ENCODE measurements around the gene RSF1. TPM values are rescaled to one million over a fixed set of nuclear protein-coding genes. Genes with fewer than 3 reads are reported as not detected.

Gene RSF1
- total RNA-seq, 1 experiment from 2014 or later: 43.1 TPM

DNA sequence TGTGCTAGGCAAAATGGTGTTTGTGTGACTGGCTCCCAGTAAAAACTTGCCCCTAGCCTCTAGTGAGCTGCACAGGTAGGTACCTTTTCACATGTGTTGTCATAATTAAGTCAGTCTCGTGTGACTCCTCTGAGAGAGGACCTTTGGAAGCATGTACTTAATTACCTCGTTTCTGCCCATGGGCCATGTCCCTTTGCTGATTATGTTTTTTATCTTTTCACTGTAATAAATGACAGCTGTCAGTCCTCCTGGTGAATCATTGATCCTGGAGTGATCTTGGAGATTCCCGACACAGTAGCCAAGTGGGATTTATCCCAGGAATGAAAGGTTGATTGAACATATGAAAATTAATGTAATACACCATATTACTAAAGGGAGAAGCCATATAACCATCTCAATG is 170.4 kb downstream of the RSF1 start:
- ATAC-seq (no peak), DNase-seq (ENCODE audit: low read depth, low spot score) (no peak)
- no peak overlapping the region for H3K9ac ChIP-seq (ENCODE audit: low read length)
- no peaks in the 10 kb centered on the region for H3K27me3 ChIP-seq (ENCODE audit: insufficient read depth, low read length)
- no peak overlapping the region for H2AFZ ChIP-seq (ENCODE audit: low read depth, low read length, poor library complexity, severe bottlenecking)
- BruUV-seq (replicated peaks): no TSS peak
- POLR2A ChIA-PET: no interaction called here
- no peak for TF ChIP-seq RAD21 (IDR thresholded peaks at IDR 0.05; ENCODE audit: low read depth)
- TF ChIP-seq, protein P1, sequence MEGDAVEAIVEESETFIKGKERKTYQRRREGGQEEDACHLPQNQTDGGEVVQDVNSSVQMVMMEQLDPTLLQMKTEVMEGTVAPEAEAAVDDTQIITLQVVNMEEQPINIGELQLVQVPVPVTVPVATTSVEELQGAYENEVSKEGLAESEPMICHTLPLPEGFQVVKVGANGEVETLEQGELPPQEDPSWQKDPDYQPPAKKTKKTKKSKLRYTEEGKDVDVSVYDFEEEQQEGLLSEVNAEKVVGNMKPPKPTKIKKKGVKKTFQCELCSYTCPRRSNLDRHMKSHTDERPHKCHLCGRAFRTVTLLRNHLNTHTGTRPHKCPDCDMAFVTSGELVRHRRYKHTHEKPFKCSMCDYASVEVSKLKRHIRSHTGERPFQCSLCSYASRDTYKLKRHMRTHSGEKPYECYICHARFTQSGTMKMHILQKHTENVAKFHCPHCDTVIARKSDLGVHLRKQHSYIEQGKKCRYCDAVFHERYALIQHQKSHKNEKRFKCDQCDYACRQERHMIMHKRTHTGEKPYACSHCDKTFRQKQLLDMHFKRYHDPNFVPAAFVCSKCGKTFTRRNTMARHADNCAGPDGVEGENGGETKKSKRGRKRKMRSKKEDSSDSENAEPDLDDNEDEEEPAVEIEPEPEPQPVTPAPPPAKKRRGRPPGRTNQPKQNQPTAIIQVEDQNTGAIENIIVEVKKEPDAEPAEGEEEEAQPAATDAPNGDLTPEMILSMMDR (IDR thresholded peaks at IDR 0.05 in 2 of 3, conservative IDR thresholded peaks at IDR 0.05 in 1 of 3; ENCODE audit: borderline replicate concordance in 1 of 3, insufficient read depth in 1 of 3, low read depth in 2 of 3, low read length in 2 of 3): no peak
- no peak for TF ChIP-seq EGR1 (IDR thresholded peaks at IDR 0.05; ENCODE audit: low read depth)
- TF ChIP-seq EZH2phosphoT487 (IDR thresholded peaks at IDR 0.05; ENCODE audit: borderline replicate concordance): no peak
- TF ChIP-seq, protein P2, sequence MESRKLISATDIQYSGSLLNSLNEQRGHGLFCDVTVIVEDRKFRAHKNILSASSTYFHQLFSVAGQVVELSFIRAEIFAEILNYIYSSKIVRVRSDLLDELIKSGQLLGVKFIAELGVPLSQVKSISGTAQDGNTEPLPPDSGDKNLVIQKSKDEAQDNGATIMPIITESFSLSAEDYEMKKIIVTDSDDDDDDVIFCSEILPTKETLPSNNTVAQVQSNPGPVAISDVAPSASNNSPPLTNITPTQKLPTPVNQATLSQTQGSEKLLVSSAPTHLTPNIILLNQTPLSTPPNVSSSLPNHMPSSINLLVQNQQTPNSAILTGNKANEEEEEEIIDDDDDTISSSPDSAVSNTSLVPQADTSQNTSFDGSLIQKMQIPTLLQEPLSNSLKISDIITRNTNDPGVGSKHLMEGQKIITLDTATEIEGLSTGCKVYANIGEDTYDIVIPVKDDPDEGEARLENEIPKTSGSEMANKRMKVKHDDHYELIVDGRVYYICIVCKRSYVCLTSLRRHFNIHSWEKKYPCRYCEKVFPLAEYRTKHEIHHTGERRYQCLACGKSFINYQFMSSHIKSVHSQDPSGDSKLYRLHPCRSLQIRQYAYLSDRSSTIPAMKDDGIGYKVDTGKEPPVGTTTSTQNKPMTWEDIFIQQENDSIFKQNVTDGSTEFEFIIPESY (IDR thresholded peaks at IDR 0.05; ENCODE audit: extremely low read depth, insufficient replicate concordance, low read length): no peak
- TF ChIP-seq POLR2AphosphoS5 (IDR thresholded peaks at IDR 0.05; ENCODE audit: low read depth, low read length): no peak
- no peak for TF ChIP-seq ZFX (IDR thresholded peaks at IDR 0.05)
- no peak for TF ChIP-seq SP1 (IDR thresholded peaks at IDR 0.05; ENCODE audit: low read depth)
- TF ChIP-seq EZH2 (IDR thresholded peaks at IDR 0.05): no peak
- TF ChIP-seq FOSL1 (IDR thresholded peaks at IDR 0.05; ENCODE audit: low read depth): no peak
- no peak for TF ChIP-seq ELF1 (IDR thresholded peaks at IDR 0.05; ENCODE audit: borderline replicate concordance, low read depth)
- intact Hi-C loops (cut with micrococcal nuclease): no loop called here
- no peak overlapping the region for H3K4me2 ChIP-seq (ENCODE audit: low read length)
- H3K27ac ChIP-seq (ENCODE audit: low read depth, low read length): no peak overlapping the region
- CTCF ChIA-PET: no interaction called here
- peaks cover 0 to 8% of the 10 kb centered on the region in 2 experiments; a peak in 3 of 4 replicates for H3K4me1 ChIP-seq (ENCODE audit: control insufficient read depth in 1 of 2, insufficient read depth in 2 of 2, low read length in 2 of 2)
- H3K9me3 ChIP-seq (ENCODE audit: control insufficient read depth in 1 of 2, insufficient read depth in 1 of 2, low read depth in 1 of 2, low read length in 2 of 2): no peaks in the 10 kb centered on the region
- no peaks in the 10 kb centered on the region for H4K20me1 ChIP-seq (ENCODE audit: insufficient read depth)
- H3K79me2 ChIP-seq (ENCODE audit: insufficient read depth, low read length): no peaks in the 10 kb centered on the region
- no peaks in the 10 kb centered on the region for H3K36me3 ChIP-seq (ENCODE audit: control insufficient read depth in 1 of 2, insufficient read depth in 2 of 2, low read length in 2 of 2)
- RAD21 ChIA-PET (ENCODE audit: low non-redundant PET in 1 of 2, low total read pairs in 2 of 2, uncharacterized antibody in 2 of 2, unreplicated experiment in 2 of 2): no interaction called here
- H3K9me2 ChIP-seq (ENCODE audit: insufficient read depth): no peaks in the 10 kb centered on the region
- H3K4me3 ChIP-seq (replicated peaks in 1 of 2; ENCODE audit: low read depth in 1 of 2, low read length in 2 of 2): no peak overlapping the region

Data from HCT116 (cell line).